HG03565 (cell line): Measurements from ENCODE around the gene RBM43.
"Not testable (repeated sequence)": the region's sequence is repeated elsewhere in the genome, so short reads cannot be mapped to it uniquely, and the experiment has no call there.

Experiments
- ATAC-seq: cut with Tn5 transposase; IDR thresholded peaks from one replicate; pipeline ENCODE4 v1.9.1; 2021; ENCODE audit warnings: mild to moderate bottlenecking, moderate library complexity; ENCODE audit not compliant: unreplicated experiment

The RBM43 gene

DNA sequence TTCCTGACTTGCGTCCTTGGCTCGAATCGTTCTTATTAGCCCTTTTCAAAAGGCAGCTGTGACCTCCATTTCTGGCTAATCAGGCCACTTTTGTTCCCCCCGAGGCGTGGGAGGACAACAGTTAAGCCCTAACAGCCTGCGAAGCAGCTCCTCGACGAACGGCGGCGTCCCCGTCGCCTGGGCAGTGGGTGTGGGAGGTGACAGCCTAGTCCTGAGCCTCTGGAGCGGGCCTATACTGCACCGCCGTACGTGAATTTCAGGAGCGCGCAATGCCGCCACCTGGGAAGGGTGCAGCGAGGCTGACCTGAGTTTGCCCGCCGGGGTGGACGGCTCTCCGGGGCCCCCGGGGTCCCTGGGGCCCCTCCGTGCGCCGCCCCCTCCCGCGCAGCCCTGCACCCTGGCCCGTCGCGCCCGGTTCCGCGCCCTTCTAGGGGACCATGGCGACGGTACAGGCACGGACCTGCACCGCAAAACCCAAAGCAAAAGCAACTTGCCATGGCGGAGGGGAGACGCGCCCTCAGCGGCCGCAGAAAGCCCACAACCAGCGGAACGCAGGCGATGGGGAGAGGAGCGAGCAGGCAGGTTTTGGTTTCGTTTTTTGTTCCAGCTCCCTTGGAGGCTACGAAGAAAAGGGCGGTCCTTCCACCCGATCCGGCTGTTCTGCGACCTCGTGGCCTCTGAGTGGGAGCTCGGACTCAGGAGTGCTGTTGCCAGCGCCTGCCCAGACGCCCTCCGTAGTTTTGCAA lies at the start of gene RBM43:
Gene RBM43, minus strand, starts transcription at position 633 of the 746 bp plus-strand sequence. Its CDS starts 136 bp downstream, at position 497.
- ATAC-seq = peak; percentile 86

DNA sequence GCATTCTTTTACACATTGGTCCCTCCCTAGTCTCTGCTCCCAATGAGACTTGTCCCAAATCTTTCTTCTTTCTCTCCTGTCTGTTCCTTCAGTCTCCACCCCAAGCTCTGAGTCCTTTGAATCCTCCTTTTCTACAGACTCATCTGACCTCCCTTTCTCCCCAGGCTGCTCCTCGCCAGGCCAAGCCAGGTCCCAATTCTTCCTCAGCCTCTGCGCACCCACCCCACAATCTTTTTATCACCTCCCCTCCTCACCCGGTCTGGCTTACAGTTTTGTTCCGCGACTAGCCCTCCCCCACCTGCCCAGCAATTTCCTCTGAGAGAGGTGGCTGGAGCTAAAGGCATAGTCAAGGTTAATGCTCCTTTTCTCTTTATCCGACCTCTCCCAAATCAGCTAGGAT lies 48.6 kb upstream of the RBM43 start:
- ATAC-seq = not testable (repeated sequence)

DNA sequence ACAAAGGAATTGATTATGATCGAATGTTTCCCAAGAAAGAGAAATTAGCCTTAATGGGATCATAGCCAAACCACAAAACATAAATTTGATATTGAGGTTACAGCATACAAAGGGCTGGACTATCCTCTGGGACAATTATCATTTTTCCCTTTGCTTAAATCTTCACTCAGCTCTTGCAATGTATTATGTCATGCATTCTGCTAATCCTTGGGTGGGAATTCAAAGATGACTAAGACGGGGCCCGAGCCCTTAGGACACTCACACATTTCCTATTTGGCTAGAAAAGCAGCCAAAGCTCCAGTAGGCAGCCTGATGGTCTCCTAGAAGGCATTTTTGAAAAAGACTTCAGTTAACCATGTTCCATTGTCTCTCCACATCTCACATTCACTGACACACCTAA lies 45.0 kb upstream of the RBM43 start:
- no peak for ATAC-seq

DNA sequence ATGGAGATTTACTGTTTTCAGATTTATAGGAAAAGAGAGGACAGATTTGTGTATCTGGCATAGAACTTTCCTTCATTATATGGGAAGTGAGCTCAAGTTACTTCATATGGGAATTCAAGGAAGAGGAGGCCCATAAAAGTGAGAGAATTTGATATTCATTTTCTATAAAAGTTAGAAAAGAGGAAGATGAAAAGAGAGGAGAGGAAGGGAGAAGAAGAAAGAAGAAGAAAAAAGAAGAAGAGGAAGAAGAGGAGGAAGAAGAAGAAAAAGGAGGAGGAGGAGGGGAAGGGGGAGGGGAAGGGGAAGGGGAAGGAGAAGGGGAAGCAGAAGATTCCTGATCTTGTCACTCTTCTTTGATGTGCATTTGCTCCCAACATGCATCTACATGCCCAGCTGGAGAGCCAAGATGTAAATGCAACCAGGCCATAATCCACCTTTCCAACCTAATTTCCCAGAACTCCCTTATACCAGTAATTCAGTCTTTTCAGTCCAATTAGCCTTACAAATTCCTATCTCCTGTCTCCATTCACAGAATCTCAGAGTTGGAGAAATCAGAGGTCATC lies 43.5 kb upstream of the RBM43 start:
- no peak for ATAC-seq

DNA sequence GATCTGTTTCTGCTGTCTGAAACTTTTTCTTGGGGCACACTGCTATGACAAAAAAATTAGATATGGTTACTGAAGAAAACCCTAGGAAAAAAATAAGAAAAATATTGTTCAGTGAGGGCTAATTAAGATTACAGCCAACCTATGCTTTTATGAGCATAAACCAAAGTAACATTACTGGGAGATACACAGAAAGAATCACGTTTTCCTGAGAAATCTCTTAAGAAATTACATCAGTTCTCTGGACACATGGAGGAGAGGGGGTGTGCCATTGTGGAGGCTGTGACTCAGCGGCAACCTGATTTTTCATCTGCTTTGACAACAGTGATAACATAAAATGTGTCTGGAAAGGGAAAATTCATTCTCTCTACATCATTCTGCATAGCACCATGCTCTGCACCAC lies 41.2 kb upstream of the RBM43 start:
- ATAC-seq = no peak

DNA sequence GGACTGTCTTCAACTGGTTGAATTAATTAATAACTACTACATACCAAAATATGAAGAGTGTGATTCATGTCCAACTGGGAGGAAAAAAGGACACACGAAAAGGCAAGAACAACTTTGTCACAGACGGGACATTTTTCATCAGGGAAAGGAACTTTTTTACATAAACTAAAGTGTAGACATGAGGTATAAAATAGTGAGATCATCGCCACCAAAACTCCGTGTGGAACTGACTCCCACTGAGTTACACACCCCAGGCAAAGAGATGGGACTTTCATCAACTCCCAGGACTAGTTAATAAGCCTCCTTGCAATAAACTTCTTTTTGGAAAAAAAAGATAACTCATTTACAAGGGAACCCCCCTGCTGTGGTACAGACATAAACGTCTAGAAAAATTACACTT lies 40.7 kb upstream of the RBM43 start:
- no peak for ATAC-seq

DNA sequence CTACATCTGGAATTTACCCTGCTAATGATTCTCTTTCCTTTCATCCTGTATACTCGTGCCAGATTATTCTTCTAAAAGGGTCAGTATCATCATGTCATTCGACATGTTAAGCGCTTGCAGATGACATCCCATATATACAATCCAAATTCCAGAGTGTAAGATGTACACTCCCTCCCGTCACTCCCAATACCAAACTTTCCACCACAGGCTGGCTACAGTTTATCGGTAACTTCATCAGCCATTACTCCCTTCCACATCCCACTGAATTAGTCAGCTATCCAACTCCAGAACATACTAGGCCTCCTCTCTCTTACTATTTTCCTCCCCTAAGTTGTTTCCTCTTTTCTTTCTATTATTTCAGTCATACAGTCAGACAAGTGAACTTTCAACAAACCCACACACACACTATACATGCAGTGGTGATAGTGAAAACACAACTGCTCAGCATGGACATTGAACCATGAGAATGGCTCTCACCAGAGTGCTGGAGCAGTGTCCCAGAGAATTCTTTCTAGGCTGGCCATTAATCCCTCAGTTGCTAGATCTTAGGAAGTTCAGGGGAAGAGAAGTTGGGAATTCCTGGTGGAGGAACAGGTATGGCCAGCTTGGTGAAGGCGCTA lies 38.4 kb upstream of the RBM43 start:
- ATAC-seq = no peak

DNA sequence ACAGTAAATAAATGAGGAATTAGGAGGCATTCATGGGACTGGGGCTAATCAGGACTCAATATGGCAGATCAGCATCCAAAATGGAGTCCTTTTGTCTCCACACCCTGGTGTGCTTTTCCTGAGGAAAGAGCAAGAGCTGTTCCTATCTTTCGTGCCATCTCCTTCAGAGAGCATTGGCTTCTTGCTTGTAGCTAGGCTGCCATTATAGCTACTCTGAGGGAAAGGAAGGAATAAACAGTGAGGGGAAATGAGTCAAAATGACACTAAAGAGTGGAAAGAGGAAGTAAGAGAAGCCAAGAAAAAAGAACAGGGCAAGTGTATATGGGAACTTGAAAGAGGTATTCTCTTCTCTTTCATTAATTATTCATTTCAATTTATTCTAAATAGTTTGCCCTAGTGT lies 36.2 kb upstream of the RBM43 start:
- ATAC-seq = peak; percentile 97

DNA sequence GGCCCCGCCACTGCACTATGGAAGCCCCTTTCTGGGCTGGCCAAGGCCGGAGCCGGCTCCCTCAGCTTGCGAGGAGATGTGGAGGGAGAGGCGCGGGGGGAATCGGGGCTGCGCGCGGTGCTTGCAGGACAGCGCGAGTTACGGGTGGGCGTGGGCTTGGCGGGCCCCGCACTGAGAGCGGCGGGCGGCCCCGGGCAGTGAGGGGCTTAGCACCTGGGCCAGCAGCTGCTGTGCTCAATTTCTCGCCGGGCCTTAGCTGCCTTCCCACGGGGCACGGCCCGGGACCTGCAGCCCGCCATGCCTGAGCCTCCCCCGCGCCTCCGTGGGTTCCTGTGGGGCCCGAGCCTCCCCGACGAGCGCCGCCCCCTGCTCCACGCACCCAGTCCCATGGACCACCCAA lies 34.3 kb upstream of the RBM43 start:
- not testable (repeated sequence) for ATAC-seq

DNA sequence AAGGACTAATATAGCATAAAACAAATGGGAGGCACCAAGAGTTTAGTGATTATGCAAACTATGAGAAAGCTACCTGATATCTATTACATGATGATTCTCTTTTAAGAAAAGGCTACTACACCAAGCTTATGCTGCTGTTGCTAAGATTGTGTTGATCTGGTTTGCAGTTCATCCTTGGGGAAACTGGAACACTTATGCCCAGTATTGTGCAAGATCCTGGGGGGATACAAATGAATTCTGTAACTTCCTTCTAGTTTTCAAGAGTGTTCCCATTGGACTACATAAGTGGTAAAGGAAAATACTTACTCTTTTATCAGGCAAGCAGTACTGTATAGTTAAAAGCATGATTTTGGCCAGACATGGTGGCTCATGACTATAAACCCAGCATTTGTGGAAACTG lies 30.9 kb upstream of the RBM43 start:
- no peak for ATAC-seq

DNA sequence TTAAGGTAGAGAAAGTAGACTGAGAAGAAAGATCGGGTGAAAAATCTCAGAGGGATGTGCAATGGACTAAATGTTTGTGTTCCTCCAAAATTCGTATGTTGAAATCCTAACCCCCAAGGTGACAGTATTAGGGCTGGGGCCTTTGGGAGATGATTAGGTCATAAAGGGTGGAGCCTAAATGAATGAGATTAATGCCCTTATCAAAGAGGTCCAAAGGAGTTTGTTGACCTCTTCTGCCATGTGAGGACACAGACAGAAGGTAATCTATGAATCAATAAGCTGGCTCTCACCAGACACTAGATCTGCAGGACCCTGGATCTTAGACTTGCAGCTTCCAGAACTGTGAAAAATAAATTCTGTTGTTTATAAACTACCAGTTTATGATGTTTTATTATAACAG lies 30.5 kb upstream of the RBM43 start:
- ATAC-seq = no peak

DNA sequence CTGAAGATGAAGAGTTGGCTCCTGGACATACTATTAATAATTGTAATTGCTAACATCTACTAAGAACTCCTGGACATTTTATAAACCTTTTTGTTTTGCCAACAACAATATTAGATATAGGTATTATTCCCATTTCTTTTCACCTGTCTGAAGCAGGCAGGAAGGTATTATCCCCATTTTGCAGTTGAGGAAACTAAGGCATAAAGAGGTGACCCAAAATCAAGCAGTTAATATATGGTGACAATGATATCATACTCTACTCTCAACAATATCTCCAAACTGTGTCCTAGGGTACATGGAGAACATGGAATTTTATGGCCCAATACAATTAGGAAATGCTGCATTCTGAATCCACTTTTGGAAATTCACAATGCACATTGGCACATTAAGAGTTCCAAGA lies 29.6 kb upstream of the RBM43 start:
- no peak for ATAC-seq

DNA sequence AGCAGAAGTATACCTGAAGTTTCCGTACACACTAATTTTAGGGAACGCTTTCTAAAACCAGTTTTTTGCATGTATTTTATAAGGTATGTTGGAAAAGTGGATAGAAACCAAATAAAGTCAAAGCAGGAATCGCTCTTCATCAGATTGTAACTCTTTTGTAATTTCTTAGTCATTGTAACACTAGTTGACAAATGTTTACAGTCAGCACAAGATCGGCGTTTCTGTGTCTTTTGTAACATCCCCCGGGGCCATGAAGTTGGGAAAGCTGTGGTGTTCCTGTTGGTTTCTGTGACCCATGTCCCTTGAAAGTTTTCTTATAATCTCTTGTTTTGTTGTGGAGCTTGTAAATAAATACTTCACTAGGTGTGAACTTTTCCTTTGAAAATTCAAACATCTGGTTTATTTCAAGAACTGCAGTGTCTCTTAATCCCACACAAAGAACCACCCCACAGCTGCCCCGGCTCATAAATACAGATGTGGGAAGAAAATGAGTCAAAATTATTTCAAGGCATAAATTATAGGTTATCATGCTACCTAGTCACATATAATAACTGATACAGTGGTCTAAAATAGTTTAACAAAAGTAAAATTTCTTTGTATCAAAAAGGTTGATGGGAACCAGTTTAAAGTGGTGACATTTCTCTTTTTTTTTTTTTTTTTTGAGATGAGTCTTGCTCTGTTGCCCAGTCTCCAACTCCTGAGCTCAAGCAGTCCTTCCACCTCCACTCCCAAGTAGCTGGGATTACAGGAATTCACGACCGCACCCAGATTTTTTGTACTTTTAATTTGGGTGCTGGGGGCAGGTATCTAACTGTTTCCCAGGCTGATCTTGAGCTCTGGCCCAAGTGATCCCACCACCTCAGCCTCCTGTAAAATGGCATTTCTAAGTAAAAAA lies 28.6 kb upstream of the RBM43 start:
- peak; percentile 15 for ATAC-seq

DNA sequence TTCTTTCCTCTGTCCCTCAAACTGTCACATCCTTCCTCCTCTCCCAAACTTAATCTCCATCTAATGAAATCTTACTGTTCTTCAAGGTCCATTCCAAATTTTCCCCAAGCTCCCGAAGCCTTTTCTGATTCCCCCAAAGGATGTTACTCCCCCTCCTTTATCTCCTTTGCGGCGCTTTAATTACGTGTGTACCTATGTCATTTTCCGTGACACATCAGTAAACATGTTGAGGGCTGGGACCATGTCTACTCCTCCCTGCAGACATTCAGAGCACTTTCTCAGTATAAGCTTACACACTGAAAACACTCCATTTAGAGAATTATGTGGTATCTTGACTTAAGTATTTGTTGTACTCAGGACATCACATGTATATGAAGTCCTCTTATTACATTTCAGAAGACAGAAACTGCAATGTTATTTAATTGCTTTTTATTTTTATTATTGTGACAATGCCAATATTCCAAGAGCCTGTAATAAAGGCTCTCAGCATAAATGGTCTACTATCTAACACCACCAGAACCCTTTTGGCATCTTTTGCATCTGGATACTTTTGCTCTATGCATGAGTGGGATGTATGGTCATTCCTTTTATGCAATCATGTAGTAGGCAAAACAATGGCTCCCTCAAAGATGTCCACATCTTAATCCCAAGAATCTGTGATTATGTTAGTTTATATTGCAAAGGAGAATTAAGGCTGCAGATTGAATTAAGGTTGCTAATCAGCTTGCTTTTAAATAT lies 26.0 kb upstream of the RBM43 start:
- no peak for ATAC-seq

DNA sequence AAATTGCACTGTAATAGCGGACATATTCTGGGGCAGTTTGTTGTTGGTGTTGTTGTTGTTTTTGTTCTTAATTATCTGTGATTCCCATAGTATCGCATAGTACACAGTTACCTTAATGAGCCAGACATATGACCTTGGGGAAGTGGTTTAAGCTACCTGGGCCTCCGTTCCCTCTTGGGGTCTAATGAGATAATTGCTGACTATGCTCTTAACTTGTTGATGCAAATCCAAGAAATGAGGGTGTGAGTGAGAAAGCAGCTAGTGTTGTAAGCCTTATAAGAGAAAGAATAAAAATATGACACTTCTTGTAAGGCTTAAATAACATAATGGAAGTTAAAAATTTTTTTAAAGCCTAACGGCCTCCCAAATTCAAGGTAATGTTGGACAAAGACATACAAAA lies 20.7 kb upstream of the RBM43 start:
- no peak for ATAC-seq

DNA sequence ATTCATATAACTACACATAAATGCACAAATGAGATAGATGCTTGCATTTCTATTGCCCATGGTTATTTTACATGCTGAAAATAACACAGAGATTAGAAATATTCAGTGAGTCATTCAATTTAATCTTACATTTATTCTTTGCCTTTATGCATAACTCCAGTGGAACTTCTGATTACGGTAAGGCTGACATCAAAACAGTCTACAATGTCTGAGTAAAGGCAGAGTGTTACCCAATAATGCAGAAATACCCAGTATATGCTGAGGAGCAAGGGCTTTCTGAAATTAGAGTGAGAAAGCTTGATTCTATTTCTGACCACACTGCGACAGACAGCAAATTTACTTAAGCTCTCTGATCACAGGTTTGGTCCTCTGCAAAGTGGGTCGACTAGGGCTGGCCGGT lies 18.6 kb upstream of the RBM43 start:
- no peak for ATAC-seq

DNA sequence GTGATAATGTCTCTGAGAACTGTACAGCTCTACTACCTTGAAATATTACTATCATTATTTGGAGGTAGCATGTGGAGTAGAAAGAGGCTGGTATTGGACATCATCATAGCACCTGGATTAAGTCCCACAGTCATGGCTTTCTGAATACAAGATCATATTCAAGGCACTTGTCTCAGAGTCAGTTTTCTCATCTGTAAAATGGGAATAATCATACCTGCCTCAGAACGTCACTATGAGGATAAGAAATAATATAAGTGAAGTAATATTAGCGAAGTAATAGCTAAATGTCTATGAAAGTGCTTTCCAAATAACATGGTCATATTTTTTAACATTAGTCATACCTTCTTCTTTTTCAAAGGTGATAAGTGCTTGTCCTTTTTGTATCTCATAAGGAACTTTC lies 16.8 kb upstream of the RBM43 start:
- ATAC-seq = no peak

DNA sequence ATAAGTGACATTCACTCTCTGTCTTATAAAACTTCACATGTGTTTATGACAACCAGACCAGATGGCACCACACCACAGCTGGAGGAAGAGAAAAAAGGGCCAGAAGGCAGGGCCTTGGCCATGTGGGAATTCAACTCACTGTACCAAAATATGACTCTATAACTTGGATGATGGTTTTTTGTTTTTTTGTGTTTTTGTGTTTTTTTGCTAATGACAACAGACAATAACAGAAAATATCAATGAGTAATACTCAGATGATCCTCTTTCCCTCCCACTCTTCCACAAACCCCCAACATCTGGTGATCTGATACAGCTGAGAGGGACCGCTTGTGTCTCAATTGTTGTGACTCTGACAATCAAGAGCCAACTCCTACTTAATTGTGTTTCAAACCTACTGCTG lies 15.4 kb upstream of the RBM43 start:
- no peak for ATAC-seq

DNA sequence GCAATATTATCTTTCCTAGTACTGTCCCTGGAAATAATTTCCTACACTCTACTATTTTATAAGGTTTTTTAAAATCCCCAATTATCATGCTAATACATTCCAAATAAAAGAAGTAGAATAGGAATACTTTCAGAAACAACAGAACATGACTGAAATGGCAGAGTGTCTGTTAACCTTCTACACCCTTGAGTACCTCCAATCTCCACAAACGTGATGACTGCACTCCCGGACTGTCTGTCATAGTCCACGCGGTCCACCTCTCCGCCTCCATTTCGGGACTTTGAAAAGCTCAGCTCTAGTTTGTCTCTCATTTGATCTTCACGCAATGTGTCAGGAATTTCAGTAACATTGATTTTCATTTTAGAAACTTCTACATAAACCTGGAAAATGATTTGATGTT lies 13.6 kb upstream of the RBM43 start:
- ATAC-seq = no peak

DNA sequence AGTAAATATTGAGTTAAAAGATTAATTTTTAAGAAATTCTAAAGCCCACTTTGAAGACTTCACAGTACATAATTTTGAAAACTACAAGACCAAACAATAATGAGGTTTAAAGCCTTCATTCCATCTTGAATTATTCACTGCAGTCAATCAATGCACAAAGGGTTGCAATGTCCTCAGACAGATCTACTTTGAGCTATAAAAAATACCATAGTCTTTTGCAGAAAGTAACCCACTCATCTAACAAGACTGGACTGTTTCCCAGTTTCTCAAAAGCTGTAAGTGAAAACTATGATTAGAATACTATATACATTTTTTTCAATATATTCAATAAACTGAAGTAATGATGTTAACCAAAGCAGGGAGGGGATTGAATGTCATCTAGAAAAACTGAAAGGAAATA lies 10.2 kb upstream of the RBM43 start:
- no peak for ATAC-seq
